GM10266 (cell line): ENCODE results near the gene BCAR1.

ENCODE experiments used
- DNase-seq: peaks from one replicate; pipeline ENCODE4 v3.0.0; 2012; ENCODE audit errors: extremely low spot score
- TF ChIP-seq, protein P1 (sequence below): IDR thresholded peaks from 2 replicates; pipeline ENCODE4 v1.5.1; 2012; ENCODE audit warnings: mild to moderate bottlenecking, low read depth; ENCODE audit not compliant: control insufficient read depth, insufficient read depth; ENCODE audit errors: missing control alignments

BCAR1 gene

DNA sequence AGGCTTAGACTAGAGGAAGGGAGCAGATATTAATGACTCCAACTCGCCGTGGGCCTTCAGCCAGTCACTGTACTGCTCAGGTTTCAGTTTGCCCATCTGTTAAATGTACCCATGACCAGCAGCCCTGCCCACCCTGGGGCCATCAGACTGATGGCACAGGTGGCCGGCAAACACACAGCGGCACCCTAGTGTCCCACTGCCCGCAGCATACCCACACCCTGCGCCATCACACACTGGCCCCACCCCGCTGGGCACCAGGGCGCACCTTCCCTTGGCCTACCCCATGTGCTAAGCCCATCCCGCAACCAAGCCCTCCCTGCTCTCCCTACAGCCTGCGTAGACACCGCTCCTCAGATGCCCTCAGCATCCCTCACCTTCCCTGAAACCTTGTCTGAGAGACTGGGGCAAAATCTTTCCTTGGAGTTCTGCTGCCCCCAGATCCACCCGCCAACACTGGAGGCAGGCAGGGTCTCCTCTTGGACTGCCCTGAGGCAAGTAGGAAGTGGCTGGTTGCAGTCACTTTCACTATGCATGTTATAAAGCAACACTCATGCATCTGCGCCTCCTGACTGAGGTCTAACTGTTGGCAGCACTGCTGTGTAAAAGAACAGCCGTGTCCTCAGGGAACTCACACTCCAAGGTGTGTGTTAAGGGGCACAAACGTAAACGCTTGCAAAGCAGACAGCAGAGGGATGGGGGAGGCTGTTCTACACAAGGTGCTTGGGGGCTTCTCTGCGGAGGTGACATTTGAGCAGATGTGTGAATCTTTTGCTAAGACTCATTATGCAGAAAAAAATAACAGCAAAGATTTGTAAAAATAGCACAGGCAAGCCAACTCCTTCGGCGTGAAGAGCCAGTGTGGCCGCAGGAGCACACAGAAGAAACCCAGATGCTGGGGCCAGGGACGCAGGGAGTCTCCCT lies 6.7 kb upstream of the BCAR1 start:
- no peak for DNase-seq
- TF ChIP-seq, protein P1, sequence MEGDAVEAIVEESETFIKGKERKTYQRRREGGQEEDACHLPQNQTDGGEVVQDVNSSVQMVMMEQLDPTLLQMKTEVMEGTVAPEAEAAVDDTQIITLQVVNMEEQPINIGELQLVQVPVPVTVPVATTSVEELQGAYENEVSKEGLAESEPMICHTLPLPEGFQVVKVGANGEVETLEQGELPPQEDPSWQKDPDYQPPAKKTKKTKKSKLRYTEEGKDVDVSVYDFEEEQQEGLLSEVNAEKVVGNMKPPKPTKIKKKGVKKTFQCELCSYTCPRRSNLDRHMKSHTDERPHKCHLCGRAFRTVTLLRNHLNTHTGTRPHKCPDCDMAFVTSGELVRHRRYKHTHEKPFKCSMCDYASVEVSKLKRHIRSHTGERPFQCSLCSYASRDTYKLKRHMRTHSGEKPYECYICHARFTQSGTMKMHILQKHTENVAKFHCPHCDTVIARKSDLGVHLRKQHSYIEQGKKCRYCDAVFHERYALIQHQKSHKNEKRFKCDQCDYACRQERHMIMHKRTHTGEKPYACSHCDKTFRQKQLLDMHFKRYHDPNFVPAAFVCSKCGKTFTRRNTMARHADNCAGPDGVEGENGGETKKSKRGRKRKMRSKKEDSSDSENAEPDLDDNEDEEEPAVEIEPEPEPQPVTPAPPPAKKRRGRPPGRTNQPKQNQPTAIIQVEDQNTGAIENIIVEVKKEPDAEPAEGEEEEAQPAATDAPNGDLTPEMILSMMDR, result no peak

DNA sequence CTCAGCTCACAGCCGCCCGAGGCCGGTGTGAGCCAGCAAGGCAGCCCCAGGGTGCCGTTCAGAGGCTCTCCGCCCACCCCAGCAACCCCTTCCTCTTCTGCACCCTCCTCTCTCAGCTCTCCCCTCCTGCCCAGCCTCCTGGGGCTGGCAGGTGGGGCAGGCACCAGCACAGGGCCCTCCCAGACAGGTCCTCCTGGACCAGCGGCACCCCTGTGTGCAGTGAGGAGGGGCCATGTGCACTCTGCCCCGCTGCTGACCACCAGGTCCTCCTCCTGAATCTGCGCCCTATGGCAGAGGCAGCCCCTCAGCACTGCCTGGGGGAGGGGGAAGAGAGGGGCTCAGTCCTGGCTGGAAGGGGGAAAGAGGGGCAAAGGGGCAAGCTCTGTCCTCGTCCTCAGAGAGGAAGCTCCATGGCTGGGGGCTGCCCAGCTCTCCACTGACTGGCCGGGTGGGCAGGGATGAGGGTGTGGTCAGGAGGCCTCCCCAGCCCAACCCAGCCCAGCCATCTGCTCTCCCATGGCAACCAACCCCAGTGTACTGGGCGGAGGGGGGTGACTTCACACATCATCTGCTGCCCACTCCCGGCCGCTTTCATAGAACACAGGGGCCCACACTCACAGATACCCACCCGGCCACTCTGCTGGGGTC lies 5.4 kb upstream of the BCAR1 start:
- TF ChIP-seq, protein P1, result no peak
- DNase-seq, result no peak

DNA sequence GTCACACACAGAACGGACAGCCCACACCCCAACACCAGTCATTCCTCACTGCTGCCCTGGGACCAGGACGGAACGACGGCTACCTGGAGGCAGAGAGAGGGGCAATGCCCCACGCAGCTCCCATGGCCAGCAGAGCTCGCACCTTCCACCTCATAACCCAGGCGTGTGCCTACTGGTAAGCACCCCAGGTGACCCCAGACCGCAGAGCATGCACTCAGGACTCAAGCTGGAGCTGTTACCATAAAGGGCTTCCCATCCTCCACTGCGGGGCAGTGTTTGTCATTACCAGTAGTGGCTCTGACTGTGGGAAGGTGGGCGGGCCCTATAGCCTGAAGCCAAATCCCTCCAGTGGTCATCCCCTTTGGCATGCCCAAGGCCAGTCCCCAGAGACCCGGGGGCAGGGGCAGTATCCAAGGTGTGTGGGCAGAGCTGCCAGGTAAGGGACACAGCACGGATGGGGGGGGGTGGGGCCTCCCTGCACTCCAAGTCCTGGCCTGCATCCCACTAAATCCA lies 4.7 kb upstream of the BCAR1 start:
- TF ChIP-seq, protein P1, result no peak
- DNase-seq, result no peak

DNA sequence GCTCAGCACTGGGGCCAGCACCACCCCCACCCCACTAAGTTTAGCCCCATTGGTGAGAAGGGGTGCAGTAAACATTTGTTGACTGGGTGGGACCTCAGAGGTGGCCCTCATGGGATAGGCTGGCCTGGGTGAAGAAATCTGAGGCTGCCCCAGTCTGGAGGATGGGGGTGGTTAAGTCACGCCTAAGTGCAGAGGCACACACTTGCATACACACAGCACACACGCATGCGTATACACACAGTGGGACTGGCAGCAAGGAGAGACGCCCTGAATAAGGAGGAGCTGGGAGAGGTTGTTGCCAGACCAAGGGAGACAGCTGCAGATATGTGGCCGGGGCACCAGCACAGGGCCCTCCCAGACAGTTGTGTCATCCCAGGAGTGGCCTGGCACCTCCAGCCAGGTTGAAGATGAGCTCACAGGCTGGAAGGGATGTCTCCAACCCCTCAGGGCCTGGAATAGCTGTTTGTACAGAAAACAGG lies 3.0 kb upstream of the BCAR1 start:
- TF ChIP-seq, protein P1, result no peak
- DNase-seq, result no peak

DNA sequence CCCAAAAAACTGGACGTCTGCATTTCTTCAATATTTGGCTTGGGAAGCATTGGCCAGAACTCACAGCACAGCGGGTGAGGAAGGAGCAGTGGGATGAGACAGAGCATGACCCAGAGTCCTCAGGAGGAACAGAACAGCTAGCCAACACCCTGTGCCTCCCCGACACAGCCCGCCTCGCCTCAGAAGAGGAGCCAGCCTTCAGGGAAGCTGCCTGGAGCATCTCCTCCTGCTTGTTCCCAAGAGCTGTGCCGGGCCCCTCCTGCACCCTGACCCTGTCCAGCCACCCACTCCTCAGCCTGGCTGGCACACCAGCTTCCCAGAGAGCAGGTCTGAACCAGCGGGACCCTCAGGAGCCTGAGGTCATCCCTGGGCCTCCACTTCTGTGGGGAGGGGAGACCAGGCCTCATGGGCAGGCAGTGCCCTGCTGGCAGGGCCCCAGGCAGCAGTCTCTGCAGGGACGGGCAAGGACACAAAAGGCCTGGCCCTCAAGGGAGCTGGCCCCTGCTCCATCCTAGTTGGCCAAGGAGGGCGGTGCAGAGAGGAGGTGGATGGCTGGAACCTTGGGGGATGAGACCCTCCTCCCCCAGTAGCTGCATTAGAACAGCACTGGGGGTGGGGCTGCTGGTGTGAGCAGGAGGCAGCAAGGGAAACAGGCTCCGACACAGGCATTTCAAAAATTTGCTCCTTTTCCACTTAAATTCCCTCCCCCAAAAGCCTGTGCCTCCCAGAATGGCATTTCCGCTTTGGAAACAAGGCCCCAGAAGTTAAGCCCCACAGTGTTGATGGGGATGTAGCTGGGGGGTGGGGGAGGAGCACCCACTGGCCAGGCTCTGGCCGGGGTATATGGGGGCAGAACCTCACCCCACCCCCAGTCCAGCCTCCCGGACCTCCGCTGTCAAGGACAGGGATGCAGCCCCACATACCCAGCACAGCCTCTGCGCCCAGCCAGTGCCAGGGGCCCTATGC lies 1.8 kb upstream of the BCAR1 start:
- no peak for DNase-seq

DNA sequence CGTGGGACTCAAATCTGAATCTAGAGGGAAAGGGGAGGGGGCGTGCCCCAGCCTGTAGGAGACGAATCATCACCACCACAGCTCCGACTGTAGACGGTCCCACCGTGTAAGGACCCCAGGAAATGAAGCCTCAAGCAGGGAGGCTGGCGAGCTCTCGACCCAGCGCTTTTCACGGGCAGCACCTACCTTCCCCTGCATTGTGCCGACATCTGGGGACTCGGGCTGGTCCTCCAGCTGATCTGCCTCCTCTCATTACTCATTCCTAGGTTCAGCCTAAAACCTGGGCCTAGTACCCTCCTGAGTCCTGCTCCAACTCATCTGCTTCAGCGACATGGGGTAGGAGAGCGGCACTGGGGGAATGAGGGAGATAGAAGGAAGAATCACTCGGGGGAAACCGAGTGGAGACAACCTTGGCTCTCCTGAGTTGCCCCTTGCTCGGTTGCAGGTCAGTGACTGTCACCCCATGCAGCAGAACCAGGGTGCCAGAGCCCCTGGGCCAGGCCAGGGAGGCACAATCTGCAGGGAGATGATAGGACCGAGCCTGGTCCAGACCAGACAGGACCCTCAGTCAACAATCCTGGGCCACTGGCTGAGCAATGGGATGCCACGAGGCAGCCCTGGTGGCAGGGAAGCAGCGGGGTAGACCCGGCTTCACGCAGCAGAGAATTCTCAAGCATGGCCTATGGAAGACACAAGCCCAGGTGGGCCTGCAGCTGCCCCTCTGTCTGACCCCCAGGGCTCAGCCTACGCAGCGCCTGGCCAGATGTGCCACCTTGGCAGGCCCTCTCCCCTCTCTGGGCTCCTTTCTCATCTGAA lies 833 bp upstream of the BCAR1 start:
- DNase-seq, result no peak

More for the DNA sequence above, 1.8 kb upstream of the BCAR1 start:
- TF ChIP-seq, protein P1, result no peak

More for the DNA sequence above, 833 bp upstream of the BCAR1 start:
- TF ChIP-seq, protein P1, result no peak
